AG09309 (cell line): Measurements from ENCODE around the gene TMEM62.

Experiments used
- DNase-seq: peaks from one replicate; pipeline ENCODE4 v3.0.0-alpha.2; 2010; ENCODE audit warnings: low read depth
- H3K4me3 ChIP-seq: 2 replicates; pipeline ENCODE4 v1.5.1; 2011; ENCODE audit warnings: mild to moderate bottlenecking, low read depth, low read length, moderate library complexity; ENCODE audit not compliant: control insufficient read depth
- TF ChIP-seq, protein P1 (sequence below): IDR thresholded peaks from 2 replicates; pipeline ENCODE4 v1.5.1; 2011; ENCODE audit warnings: mild to moderate bottlenecking, low read depth, low read length, inconsistent platforms; ENCODE audit not compliant: insufficient read depth, control insufficient read depth; ENCODE audit errors: missing control alignments

The TMEM62 gene

DNA sequence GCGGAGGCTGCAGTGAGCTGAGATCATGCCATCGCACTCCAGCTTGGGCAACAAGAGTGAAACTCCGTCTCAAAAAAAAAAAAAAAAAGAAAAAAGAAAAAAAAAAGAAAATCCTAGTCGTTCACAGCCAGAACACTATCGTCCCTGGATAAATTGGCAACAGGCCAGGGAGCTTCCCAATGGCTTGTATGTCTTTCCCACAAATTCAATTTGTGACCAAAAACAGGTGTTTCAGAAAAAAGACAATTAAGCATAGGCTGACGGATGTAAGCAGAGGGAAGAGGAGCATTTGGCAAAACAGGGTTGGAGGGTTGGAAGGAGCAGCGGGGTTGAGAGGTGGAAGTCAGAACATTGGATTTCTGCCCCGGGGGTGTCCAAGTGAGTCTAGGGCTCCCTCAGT is 78.9 kb downstream of the TMEM62 start:
- TF ChIP-seq, protein P1, sequence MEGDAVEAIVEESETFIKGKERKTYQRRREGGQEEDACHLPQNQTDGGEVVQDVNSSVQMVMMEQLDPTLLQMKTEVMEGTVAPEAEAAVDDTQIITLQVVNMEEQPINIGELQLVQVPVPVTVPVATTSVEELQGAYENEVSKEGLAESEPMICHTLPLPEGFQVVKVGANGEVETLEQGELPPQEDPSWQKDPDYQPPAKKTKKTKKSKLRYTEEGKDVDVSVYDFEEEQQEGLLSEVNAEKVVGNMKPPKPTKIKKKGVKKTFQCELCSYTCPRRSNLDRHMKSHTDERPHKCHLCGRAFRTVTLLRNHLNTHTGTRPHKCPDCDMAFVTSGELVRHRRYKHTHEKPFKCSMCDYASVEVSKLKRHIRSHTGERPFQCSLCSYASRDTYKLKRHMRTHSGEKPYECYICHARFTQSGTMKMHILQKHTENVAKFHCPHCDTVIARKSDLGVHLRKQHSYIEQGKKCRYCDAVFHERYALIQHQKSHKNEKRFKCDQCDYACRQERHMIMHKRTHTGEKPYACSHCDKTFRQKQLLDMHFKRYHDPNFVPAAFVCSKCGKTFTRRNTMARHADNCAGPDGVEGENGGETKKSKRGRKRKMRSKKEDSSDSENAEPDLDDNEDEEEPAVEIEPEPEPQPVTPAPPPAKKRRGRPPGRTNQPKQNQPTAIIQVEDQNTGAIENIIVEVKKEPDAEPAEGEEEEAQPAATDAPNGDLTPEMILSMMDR = no peak
- H3K4me3 ChIP-seq = no peak overlapping the region
- no peak for DNase-seq

GRCh38 chr15:43212951-43213350 is 79.6 kb downstream of the TMEM62 start:
- TF ChIP-seq, protein P1 = no peak
- DNase-seq = no peak
- no peak overlapping the region for H3K4me3 ChIP-seq

- TF ChIP-seq, protein P1 = no peak
- DNase-seq = no peak
- H3K4me3 ChIP-seq = no peak overlapping the region
Measured at GRCh38 chr15:43213466-43213865, 80.1 kb downstream of the TMEM62 start.

- no peak overlapping the region for H3K4me3 ChIP-seq
- DNase-seq = no peak
- TF ChIP-seq, protein P1 = no peak
Measured at GRCh38 chr15:43214169-43214568, 80.8 kb downstream of the TMEM62 start.

- TF ChIP-seq, protein P1 = no peak
- DNase-seq = no peak
- H3K4me3 ChIP-seq = no peak overlapping the region
Measured at GRCh38 chr15:43214592-43215295, 81.4 kb downstream of the TMEM62 start.

DNA sequence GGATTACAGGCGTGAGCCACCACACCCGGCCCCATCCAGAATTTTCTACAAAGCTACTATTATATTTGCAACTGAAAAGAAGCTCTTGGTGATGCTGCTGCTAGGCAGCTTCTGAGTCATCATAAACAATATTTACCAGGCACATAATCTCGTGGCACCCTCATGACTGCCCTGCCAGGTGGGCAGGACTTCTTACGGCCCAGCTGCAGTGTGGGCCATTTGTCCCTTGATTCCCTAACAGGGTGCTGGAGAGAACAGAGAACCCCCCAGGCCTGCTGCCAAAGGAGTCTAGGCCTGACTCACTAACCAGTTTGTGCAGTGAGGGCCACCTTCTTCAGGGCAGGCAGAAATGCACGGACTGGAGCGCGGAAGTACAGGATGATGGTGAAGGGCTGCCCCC is 82.6 kb downstream of the TMEM62 start:
- TF ChIP-seq, protein P1 = no peak
- no peak for DNase-seq

More for the DNA sequence above, 82.6 kb downstream of the TMEM62 start:
- H3K4me3 ChIP-seq = no peak overlapping the region
